ENCODE data around the gene EIF3F. TPM values are rescaled to one million over a fixed set of nuclear protein-coding genes. Genes with fewer than 3 reads are reported as not detected.

EIF3F gene
- total RNA-seq, 1 donor from 2014 or later: 327 TPM

DNA sequence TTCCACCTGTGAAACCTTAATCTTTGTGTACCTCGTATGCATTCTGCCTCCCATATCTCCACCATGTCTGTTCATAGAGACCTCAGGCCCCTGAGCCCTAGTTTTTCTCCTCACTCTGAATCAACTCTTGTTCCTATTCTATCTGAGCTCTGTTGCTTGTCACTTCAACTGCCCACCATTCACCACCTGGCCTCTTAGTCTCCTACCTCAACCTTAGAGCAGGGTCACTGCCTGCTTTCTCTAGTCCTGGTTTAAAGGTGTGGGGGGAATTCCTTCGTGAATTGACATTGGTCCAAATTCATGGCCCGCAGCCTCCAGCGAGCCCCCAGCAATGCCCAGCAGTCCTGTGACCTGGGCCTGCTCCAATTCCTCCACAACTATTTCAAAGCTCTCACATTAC, 54.4 kb downstream of the EIF3F start:
- Mint-ChIP-seq H3K4me1 (ENCODE audit: unreplicated experiment) (no peaks in the 10 kb centered on the region), H3K4me3 (ENCODE audit: unreplicated experiment) (no peak overlapping the region), H3K27me3 (ENCODE audit: unreplicated experiment) (peaks cover 62% of the 10 kb centered on the region), H3K36me3 (ENCODE audit: unreplicated experiment) (no peaks in the 10 kb centered on the region), H3K27ac (ENCODE audit: unreplicated experiment) (no peak overlapping the region), H3K9me3 (ENCODE audit: unreplicated experiment) (no peaks in the 10 kb centered on the region)
- peak; percentile 59 for DNase-seq (ENCODE audit: extremely low spot score, unreplicated experiment)
- TF ChIP-seq, protein P1, sequence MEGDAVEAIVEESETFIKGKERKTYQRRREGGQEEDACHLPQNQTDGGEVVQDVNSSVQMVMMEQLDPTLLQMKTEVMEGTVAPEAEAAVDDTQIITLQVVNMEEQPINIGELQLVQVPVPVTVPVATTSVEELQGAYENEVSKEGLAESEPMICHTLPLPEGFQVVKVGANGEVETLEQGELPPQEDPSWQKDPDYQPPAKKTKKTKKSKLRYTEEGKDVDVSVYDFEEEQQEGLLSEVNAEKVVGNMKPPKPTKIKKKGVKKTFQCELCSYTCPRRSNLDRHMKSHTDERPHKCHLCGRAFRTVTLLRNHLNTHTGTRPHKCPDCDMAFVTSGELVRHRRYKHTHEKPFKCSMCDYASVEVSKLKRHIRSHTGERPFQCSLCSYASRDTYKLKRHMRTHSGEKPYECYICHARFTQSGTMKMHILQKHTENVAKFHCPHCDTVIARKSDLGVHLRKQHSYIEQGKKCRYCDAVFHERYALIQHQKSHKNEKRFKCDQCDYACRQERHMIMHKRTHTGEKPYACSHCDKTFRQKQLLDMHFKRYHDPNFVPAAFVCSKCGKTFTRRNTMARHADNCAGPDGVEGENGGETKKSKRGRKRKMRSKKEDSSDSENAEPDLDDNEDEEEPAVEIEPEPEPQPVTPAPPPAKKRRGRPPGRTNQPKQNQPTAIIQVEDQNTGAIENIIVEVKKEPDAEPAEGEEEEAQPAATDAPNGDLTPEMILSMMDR (IDR thresholded peaks at IDR 0.05): no peak

DNA sequence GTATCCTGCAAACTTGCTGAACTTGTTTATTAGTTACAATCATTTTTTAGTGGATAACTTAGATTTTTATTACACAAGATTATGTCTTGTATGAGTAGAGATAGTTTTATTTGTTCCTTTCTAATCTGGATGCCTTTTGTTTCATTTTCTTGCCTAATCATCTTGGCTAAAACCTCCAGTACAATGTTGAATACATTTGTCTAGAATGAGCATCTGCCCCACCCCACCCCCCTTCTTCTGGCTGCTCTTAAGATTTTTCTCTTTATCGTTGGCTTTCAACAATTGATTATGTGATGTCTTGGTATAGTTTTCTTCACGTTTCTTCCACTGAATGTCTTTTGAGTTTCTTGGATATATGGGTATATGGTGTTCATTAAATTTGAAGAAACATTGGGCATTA, 56.6 kb downstream of the EIF3F start:
- H3K9me3 Mint-ChIP-seq (ENCODE audit: unreplicated experiment): no peaks in the 10 kb centered on the region
- TF ChIP-seq, protein P1 (IDR thresholded peaks at IDR 0.05): no peak
- H3K4me1 Mint-ChIP-seq (ENCODE audit: unreplicated experiment): no peaks in the 10 kb centered on the region
- no peaks in the 10 kb centered on the region for H3K36me3 Mint-ChIP-seq (ENCODE audit: unreplicated experiment)
- H3K27me3 Mint-ChIP-seq (ENCODE audit: unreplicated experiment): peaks cover 60% of the 10 kb centered on the region
- no peak for DNase-seq (ENCODE audit: extremely low spot score, unreplicated experiment)
- no peak overlapping the region for H3K4me3 Mint-ChIP-seq (ENCODE audit: unreplicated experiment)
- H3K27ac Mint-ChIP-seq (ENCODE audit: unreplicated experiment): no peak overlapping the region

DNA sequence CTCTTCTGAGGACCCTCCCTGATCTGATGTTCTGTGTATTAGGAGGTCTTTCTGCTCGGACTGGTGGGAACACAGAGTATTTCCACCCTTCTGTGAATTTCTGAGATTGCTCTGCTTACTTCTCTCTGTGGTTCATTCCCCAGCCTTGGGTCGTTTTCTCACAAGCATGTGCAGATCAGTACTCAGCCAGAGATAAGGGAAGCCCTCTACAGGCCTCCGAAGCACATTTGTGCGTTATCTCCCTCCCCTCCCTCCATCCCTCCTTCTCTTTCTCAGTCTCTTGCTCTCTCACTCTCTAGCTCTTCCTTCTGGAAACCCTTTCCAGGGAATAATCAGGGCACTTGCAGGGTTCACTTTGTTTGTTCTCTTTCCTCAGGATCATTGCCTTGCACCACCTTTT, 58.7 kb downstream of the EIF3F start:
- Mint-ChIP-seq H3K4me3 (ENCODE audit: unreplicated experiment) (no peak overlapping the region), H3K27ac (ENCODE audit: unreplicated experiment) (no peak overlapping the region), H3K27me3 (ENCODE audit: unreplicated experiment) (peaks cover 63% of the 10 kb centered on the region), H3K9me3 (ENCODE audit: unreplicated experiment) (no peaks in the 10 kb centered on the region), H3K36me3 (ENCODE audit: unreplicated experiment) (no peaks in the 10 kb centered on the region), H3K4me1 (ENCODE audit: unreplicated experiment) (no peaks in the 10 kb centered on the region)
- TF ChIP-seq, protein P1 (IDR thresholded peaks at IDR 0.05): no peak
- DNase-seq (ENCODE audit: extremely low spot score, unreplicated experiment): no peak

DNA sequence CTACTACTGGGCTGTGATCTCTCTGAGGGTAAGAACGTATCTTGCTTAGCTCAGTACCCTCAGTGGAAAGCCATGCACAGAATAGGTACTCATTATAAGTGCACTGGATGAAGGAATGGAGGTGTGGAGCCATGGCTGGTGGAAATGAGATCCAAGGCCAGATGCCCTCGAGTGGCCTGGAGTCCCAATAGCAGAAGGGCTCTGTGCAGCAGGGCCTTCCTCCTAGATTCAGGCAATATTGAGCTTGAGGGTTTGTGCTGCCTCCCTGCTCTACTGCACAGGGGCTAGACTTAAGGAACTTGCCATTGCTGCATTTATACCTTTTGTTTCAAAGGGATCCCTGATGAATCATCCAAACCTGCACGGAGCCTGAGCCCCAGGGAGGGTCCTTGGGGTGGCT, 60.2 kb downstream of the EIF3F start:
- TF ChIP-seq, protein P1 (IDR thresholded peaks at IDR 0.05): no peak
- Mint-ChIP-seq H3K4me1 (ENCODE audit: unreplicated experiment) (no peaks in the 10 kb centered on the region), H3K27ac (ENCODE audit: unreplicated experiment) (no peak overlapping the region), H3K9me3 (ENCODE audit: unreplicated experiment) (no peaks in the 10 kb centered on the region), H3K27me3 (ENCODE audit: unreplicated experiment) (peaks cover 67% of the 10 kb centered on the region), H3K4me3 (ENCODE audit: unreplicated experiment) (no peak overlapping the region), H3K36me3 (ENCODE audit: unreplicated experiment) (no peaks in the 10 kb centered on the region)
- DNase-seq (ENCODE audit: extremely low spot score, unreplicated experiment): peak; percentile 67

DNA sequence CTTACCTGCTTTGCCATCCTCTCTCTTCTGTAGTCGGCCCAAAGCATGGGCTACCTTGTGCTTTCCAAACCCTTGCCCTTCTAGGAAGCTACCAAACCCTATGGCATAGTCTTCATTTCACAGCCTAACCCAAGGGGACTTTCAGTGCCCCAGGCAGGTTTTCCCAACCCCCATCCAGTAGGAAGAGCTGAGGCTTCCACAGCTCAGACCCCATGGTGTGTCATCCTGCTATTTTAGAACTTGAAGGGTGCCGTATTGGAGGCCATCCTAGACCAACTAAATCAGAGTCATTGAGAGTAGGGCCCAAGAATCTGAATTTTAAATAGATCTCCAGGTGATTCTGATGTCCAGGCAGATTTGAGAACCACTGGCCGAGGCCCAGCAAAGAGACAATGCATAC, 61.9 kb downstream of the EIF3F start:
- Mint-ChIP-seq H3K4me1 (ENCODE audit: unreplicated experiment) (no peaks in the 10 kb centered on the region), H3K4me3 (ENCODE audit: unreplicated experiment) (no peak overlapping the region), H3K36me3 (ENCODE audit: unreplicated experiment) (no peaks in the 10 kb centered on the region), H3K27me3 (ENCODE audit: unreplicated experiment) (peaks cover 50% of the 10 kb centered on the region), H3K27ac (ENCODE audit: unreplicated experiment) (no peak overlapping the region), H3K9me3 (ENCODE audit: unreplicated experiment) (no peaks in the 10 kb centered on the region)
- TF ChIP-seq, protein P1 (IDR thresholded peaks at IDR 0.05): no peak
- DNase-seq (ENCODE audit: extremely low spot score, unreplicated experiment): peak; percentile 62

Other genes with a start within 250 kb of the EIF3F start
- gene OR5P2, start 190.4 kb upstream of the EIF3F start, total RNA-seq: not detected in 2 replicates
- gene OR5P3, start 156.5 kb upstream of the EIF3F start, total RNA-seq: not detected in 2 replicates
- gene OR10A6, start 56.1 kb upstream of the EIF3F start, total RNA-seq: not detected in 2 replicates
- gene OR10A3, start 45.6 kb upstream of the EIF3F start, total RNA-seq: not detected in 2 replicates
- gene NLRP10, start 21.9 kb upstream of the EIF3F start, total RNA-seq: 0.38 and 0.63 TPM in 2 replicates
- gene TUB, start 93.9 kb downstream of the EIF3F start, total RNA-seq: 7.8 and 8.7 TPM in 2 replicates
- gene RIC3, start 181.7 kb downstream of the EIF3F start, total RNA-seq: not detected in 2 replicates

Data from osteocyte (in vitro differentiated cells).